ENCODE data around the gene ATG7. TPM values are rescaled to one million over a fixed set of nuclear protein-coding genes. Genes with fewer than 3 reads are reported as not detected.
"Not testable (repeated sequence)": the region's sequence is repeated elsewhere in the genome, so short reads cannot be mapped to it uniquely, and the experiment has no call there.

ATG7 gene
- total RNA-seq, 1 donor from 2014 or later: 51.7 TPM

DNA sequence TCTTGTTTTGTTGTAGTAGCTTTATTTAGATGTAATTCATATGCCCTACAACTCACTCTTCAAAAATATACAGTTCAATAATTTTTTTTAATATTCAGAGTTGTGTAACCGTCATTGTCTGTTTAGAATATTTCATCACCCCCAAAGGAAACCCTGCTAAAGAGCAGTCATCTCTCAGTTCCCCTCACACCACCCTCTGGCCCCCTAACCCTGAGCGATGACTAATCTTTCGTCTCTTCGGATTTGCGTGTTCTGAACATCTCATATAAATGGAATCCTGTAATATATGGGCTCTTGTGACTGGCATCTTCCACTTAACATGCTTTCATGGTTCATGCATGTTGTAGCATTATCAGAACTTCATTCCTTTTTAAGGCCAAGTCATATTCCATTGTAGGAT lies 183.8 kb downstream of the ATG7 start:
- TF ChIP-seq, protein P1, sequence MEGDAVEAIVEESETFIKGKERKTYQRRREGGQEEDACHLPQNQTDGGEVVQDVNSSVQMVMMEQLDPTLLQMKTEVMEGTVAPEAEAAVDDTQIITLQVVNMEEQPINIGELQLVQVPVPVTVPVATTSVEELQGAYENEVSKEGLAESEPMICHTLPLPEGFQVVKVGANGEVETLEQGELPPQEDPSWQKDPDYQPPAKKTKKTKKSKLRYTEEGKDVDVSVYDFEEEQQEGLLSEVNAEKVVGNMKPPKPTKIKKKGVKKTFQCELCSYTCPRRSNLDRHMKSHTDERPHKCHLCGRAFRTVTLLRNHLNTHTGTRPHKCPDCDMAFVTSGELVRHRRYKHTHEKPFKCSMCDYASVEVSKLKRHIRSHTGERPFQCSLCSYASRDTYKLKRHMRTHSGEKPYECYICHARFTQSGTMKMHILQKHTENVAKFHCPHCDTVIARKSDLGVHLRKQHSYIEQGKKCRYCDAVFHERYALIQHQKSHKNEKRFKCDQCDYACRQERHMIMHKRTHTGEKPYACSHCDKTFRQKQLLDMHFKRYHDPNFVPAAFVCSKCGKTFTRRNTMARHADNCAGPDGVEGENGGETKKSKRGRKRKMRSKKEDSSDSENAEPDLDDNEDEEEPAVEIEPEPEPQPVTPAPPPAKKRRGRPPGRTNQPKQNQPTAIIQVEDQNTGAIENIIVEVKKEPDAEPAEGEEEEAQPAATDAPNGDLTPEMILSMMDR (IDR thresholded peaks at IDR 0.05): no peak
- Mint-ChIP-seq H3K36me3 (ENCODE audit: low read depth) (peaks cover 5% of the 10 kb centered on the region), H3K27me3 (no peaks in the 10 kb centered on the region), H3K4me1 (no peaks in the 10 kb centered on the region), H3K9me3 (no peaks in the 10 kb centered on the region), H3K4me3 (no peak overlapping the region), H3K27ac (no peak overlapping the region)
- intact Hi-C loops (cut with micrococcal nuclease): no loop called here
- ATAC-seq (ENCODE audit: low read depth) (no peak), DNase-seq (no peak)
- CTCF ChIA-PET: no interaction called here
- POLR2A ChIA-PET: no interaction called here

DNA sequence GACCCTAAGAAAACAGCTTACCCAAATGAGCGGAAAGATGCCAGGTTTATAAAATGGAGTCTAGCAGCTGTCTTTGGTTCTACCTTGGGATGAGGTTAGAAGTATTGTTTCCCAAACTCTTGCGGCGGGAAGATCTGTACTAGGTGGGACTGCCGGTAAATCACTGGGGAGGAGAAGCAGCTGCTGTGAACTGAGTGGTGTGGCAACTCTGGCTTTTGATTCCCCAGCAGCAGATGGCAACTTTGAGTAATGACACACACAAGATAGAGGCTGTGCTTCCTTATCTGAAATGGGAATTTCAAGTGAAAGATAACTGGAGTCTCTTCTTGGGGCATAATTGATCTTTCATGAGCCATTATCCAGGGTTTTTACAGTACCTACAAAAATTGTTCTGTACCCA lies 184.9 kb downstream of the ATG7 start:
- Mint-ChIP-seq H3K36me3 (ENCODE audit: low read depth) (peaks cover 5% of the 10 kb centered on the region), H3K4me1 (no peaks in the 10 kb centered on the region), H3K27ac (no peak overlapping the region), H3K9me3 (no peaks in the 10 kb centered on the region), H3K4me3 (no peak overlapping the region), H3K27me3 (no peaks in the 10 kb centered on the region)
- TF ChIP-seq, protein P1 (IDR thresholded peaks at IDR 0.05): no peak
- intact Hi-C loops (cut with micrococcal nuclease): no loop called here
- ChIA-PET POLR2A (interaction anchor here (0.5 kb wide), 1 partner anchor 83 kb away, joined by 4 read pairs; no protein-coding TSS in a partner anchor), CTCF (no interaction called here)
- no peak for DNase-seq
- ATAC-seq (ENCODE audit: low read depth): no peak

DNA sequence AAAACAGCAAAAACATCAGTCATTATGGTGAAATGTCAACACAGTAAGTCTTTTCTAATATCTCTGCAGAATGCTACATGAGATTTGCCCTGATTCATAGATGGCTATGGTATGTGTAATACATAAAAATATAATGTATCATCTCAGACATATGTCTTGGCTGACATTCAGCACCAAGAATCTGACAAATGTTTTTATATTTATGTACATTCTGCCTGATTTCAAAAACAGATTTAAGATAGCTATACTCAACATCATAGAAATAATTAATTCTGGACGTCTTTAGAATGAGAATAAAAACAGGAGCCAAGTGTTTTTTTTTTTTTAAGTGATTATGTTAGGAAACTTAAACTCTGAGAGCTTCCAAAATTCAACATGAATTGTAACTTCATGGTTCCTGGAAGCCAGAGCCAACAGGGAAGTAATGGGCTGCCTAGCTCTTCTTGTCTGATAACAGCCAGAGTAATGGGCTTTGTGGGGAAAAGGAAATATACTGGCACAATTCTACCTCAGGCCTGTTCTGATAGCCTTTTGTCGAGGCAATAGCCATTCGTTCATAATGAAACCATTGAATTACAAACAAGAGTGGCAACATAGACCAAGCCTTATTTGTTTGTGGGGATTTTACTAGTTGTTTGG lies 187.1 kb downstream of the ATG7 start:
- DNase-seq (no peak), ATAC-seq (ENCODE audit: low read depth) (no peak)
- CTCF ChIA-PET: no interaction called here
- H3K27ac Mint-ChIP-seq: no peak overlapping the region
- H3K36me3 Mint-ChIP-seq (ENCODE audit: low read depth): peaks cover 5% of the 10 kb centered on the region
- intact Hi-C loops (cut with micrococcal nuclease): no loop called here
- POLR2A ChIA-PET: no interaction called here
- no peaks in the 10 kb centered on the region for H3K4me1 Mint-ChIP-seq
- H3K9me3 Mint-ChIP-seq: no peaks in the 10 kb centered on the region
- no peaks in the 10 kb centered on the region for H3K27me3 Mint-ChIP-seq
- TF ChIP-seq, protein P1 (IDR thresholded peaks at IDR 0.05): no peak
- no peak overlapping the region for H3K4me3 Mint-ChIP-seq

DNA sequence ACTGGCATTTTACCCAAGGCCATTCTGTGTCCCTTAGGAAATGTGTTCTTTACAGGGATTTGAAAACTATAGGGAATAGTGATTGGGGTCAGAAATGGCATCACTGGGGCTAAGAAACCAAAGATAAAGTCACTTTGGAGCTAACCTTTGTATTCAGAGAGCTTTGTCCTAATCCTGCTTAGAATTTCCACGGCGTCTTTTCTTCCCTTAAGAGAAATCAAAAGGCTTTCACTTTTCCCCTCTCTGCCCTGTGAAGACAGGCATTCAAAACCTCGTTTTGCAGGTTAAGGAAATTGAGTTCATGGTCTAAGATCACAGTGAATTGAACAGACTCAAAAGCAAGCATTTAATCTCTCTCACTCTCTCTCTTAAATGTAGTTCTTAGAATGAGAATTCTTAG lies 189.0 kb downstream of the ATG7 start:
- CTCF ChIA-PET: no interaction called here
- Mint-ChIP-seq H3K27me3 (no peaks in the 10 kb centered on the region), H3K36me3 (ENCODE audit: low read depth) (peaks cover 8% of the 10 kb centered on the region), H3K4me1 (no peaks in the 10 kb centered on the region), H3K9me3 (no peaks in the 10 kb centered on the region), H3K4me3 (no peak overlapping the region), H3K27ac (no peak overlapping the region)
- DNase-seq (no peak), ATAC-seq (ENCODE audit: low read depth) (no peak)
- intact Hi-C loops (cut with micrococcal nuclease): no loop called here
- POLR2A ChIA-PET: no interaction called here
- TF ChIP-seq, protein P1 (IDR thresholded peaks at IDR 0.05): no peak

DNA sequence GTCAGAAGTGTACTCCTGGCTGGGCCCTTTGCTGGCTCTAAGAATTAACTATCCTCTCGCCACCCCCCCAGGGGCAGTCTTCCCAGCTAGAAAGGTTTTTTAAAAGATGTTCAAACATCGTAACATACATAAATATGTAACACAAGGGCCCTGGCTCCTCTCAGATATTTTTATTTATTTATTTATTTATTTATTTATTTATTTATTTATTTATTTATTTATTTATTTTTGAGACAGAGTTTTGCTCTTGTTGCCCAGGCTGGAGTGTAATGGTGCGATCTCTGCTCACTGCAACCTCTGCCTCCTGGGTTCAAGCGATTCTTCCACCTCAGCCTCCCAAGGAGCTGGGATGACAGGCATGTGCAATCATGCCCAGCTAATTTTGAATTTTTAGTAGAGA lies 190.5 kb downstream of the ATG7 start:
- ATAC-seq (ENCODE audit: low read depth); intact Hi-C loops (cut with micrococcal nuclease); H3K4me1 Mint-ChIP-seq; H3K27me3 Mint-ChIP-seq; DNase-seq; POLR2A ChIA-PET; CTCF ChIA-PET; H3K4me3 Mint-ChIP-seq; H3K27ac Mint-ChIP-seq; H3K36me3 Mint-ChIP-seq (ENCODE audit: low read depth); H3K9me3 Mint-ChIP-seq: not testable (repeated sequence)

DNA sequence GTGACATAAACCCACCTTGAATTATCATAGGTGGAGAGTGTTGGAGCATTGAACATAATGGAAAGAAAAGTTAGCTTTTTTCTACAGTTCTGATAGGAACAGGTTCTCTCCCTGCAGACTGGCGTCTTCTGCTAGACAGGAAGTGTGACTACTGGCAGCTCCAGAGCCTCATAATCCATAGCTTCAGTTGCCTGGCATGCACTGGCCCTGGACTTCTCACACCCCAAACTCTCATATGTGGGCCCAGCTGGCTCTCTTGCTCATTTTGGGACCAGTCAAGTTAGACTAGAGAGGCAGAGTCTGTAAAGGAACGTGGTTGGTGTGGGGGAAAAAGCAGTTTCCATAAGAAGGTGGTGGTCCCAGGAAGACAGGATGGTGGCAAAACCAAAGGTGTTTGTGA lies 191.4 kb downstream of the ATG7 start:
- ATAC-seq (ENCODE audit: low read depth): no peak
- TF ChIP-seq, protein P1 (IDR thresholded peaks at IDR 0.05): no peak
- H3K27me3 Mint-ChIP-seq: no peaks in the 10 kb centered on the region
- no peaks in the 10 kb centered on the region for H3K9me3 Mint-ChIP-seq
- ChIA-PET CTCF (no interaction called here), POLR2A (no interaction called here)
- DNase-seq: no peak
- H3K4me3 Mint-ChIP-seq: no peak overlapping the region
- H3K27ac Mint-ChIP-seq: no peak overlapping the region
- H3K4me1 Mint-ChIP-seq: no peaks in the 10 kb centered on the region
- intact Hi-C loops (cut with micrococcal nuclease): no loop called here
- peaks cover 17% of the 10 kb centered on the region for H3K36me3 Mint-ChIP-seq (ENCODE audit: low read depth)

Measured in activated B cell treated with CpG ODN at 0.5 μM for 24 hours (primary cell).